Measurements from ENCODE around the gene PRPF6.
"Not testable (repeated sequence)": the region's sequence is repeated elsewhere in the genome, so short reads cannot be mapped to it uniquely, and the experiment has no call there.

The PRPF6 gene

DNA sequence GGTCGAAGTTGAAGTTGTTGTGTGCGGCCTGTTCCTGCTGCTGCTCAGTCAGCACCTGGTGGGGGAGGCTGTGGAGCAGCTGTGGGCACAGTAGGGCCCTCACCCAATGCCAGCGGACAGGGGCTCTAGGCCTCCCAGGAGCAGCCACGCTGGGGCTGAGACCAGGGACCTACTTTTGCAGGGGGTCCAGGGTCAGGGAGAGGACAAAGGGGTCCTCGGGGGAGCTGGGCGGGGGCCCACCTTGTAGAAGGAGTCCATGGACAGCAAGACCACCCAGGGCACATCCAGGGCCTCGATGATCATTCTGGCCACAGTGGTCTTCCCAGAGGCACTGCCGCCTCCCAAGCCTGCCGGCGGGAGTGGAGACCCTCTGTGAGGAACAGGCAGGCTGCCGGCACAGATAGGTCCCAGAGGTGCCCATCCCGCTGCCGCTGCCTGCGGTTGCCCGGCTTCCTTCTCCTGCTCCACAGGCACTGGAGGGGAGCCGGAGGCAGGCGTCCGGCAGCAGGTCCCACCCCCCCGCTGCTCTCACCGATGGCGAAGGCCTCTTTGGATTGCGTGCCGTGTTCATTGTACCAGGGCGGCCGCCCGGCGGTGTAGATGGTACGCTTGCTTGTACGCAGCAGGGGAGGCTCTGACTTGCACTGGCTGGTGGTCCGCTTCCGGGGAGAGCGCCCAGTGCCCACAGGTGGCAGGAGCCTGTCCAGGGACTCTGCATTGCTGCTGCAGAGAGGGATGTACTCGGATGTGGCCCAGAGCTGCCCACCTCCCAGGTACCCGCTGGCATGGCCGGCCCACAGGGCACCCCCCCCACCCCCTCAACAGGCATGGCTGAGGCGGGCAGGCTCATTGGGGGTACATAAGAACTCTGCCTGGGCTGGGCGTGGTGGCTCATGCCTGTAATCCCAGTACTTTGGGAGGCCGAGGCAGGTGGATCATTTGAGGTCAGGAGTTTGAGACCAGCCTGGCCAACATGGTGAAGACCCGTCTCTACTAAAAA lies 34.7 kb upstream of the PRPF6 start:
- no peak for DNase-seq

DNA sequence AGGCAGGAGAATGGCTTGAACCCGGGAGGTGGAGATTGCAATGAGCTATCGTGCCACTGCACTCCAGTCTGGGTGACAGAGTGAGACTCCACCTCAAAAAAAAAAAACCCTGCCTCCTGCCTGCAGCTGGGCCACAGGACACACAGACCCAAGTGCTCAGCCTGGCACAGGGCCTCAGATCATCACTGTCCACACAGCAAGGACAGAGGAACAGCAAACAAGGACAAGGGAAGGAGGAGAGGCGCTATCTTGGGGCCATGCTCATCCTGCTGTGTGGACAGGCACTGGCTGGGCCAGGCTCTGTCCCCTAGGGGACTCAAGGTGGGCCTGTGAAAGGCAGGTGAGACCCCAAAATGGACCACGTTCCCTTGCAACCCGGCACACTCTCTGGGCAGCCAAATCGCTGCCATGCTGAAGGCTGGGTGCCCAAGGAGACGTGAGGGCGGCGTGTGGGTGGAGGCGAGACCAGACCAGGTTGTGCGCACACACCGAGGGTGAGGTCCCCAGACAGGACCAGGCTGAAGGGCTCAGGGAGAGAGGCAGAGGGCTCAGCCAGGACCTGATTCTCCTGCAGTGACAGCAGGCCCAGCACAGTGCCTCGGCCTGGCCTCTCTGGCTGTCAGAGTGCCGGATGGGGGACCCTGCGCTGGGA lies 33.8 kb upstream of the PRPF6 start:
- DNase-seq, result no peak

DNA sequence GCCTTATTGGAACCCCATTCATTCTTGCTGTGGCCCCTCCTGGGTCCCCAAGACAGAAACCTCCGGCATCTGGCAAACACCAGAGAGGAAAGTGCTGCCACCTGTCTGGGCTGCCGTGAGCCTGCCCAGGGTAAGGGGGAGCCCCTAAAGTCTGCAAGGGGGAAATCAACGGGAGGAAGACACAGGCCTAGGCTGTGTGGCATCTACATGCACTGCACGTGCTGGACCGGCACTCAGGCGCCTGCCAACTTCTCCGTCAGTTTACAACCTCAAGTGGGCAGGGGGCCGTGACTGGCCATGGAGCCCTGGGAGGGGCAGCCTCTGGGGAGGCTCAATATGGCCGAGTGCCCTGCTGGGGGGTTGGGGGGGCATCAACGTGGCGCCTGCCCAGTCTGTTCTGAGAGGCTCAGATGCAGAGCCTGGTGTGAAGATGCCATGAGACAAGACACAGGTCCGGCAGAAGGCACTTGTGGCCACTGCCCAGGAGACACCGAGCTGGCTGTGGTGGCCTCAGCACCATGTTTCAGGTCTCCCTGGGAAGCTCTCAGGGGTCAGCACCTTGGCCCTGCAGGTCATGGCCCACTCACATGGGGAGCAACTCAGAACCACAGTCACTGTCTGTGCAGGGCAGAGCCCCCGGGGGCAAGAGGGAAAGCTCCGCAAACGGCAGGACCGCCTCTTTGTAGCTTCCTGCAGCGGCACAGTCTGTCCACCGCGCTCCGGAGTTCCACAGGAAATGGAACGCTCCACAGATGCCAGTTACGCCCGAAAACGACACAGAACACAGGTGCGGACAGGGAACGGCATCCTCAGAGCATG lies 33.1 kb upstream of the PRPF6 start:
- DNase-seq, result no peak

GRCh38 chr20:63950701-63951397 lies 30.1 kb upstream of the PRPF6 start:
- no peak for DNase-seq

DNA sequence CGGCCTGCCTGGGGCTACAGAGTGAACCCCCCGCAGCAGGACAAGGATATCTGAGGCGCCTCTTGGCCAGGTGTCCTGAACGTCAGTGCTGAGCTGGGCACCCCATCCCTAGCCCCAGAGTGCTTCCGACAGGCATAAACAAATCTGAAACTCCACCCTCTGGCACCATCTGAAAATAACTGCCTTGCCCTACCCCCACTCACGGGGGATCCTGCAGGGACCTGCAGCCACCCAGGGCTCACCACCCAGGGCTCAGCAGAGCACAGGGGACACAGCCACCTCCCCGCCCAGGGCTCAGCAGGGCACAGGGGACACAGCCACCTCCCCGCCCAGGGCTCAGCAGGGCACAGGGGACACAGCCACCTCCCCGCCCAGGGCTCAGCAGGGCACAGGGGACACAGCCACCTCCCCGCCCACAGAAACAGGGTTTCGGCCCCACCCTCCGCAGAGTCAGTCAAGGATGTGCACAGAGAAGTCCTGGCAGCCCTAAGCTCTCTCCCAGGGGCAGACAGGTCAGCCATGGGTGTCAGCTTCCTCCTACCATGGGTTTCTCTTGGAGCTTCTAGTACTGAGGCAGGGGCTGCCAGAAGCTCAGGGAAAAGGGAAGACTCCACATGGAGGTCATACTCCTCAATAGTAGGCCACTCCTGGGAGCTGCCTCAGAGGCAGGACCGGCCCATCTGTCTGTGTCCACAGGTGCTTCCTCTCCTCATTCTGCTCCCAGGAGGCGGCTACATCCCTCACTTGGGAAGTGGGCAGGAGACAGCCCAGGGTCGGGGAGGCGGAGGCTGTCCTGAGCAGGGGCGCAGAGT lies 29.3 kb upstream of the PRPF6 start:
- no peak for DNase-seq

DNA sequence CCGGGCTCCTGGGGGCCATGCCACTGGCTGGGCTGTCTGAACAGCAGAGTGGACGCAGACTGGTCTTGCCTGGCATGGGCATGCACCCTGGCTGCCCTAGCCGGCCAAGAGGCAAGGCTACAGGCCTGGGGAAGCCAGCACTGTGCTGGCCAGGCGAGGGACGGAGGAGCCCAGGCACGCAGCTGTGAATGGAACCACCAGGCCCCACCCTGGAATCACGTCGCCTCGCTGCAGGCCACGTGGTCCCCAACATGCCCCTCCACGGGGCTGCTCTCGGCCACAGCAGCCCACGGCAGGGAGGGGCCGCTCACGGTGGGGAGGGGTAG lies 28.8 kb upstream of the PRPF6 start:
- DNase-seq, result no peak

- no peak for DNase-seq
Observed at GRCh38 chr20:63952769-63953168, 28.2 kb upstream of the PRPF6 start.

- no peak for DNase-seq
Observed at GRCh38 chr20:63953764-63954429, 27.0 kb upstream of the PRPF6 start.

- DNase-seq, result no peak
Observed at GRCh38 chr20:63955281-63955826, 25.6 kb upstream of the PRPF6 start.

DNA sequence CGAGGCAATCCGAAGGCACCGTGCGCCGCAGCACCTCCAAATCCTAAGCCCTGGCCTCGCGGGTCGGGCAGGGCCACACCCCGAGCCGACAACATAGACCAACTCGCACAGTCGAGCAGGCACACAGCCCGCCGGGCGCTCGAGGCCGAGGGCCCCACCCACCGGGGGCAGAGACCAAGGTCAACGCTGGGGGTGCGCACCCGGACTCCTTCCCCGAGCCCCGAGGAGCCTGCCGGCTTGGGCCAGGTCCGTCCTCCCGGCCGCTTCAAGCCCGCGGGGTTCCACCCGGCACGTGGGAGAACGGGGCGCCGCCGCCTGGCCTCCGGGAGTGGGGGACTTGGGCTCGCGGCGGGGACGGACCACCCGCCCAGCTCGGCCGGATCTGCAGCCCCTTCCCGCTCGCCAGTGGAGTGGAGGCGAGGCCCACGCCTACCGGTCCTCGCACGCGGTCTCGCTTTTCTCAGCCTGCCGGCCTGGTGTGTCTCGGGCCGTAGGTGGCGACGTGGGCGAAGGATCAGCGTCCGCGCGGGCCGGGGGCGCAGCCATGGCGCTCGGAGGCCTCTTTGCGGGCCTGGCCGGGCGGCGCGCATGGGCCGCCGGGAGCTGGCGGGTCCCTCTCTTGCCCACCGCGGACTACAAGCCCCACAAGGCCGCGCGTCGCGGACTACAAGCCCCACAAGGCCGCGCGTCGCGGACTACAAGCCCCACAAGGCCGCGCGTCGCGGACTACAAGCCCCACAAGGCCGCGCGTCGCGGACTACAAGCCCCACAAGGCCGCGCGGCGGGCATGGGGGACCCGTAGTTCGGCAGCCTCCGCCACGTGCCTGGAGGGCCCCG lies 24.9 kb upstream of the PRPF6 start, which contains the start of gene UCKL1:
UCKL1 (minus strand) TSS at position 590 of the 837 bp plus-strand sequence; CDS start at position 546, 44 bp downstream.
- DNase-seq, result peak; percentile 86

- DNase-seq, result no peak
Observed at GRCh38 chr20:63956664-63957003, 24.3 kb upstream of the PRPF6 start.

GRCh38 chr20:63957004-63957689 lies 23.8 kb upstream of the PRPF6 start:
- DNase-seq, result peak; percentile 72

GRCh38 chr20:63957690-63958441 lies 23.1 kb upstream of the PRPF6 start:
- peak; percentile 61 for DNase-seq

- no peak for DNase-seq
Observed at GRCh38 chr20:63958471-63958870, 22.5 kb upstream of the PRPF6 start.

- no peak for DNase-seq
Observed at GRCh38 chr20:63958964-63959698, 21.8 kb upstream of the PRPF6 start.

- no peak for DNase-seq
Observed at GRCh38 chr20:63959699-63960075, 21.2 kb upstream of the PRPF6 start.

DNA sequence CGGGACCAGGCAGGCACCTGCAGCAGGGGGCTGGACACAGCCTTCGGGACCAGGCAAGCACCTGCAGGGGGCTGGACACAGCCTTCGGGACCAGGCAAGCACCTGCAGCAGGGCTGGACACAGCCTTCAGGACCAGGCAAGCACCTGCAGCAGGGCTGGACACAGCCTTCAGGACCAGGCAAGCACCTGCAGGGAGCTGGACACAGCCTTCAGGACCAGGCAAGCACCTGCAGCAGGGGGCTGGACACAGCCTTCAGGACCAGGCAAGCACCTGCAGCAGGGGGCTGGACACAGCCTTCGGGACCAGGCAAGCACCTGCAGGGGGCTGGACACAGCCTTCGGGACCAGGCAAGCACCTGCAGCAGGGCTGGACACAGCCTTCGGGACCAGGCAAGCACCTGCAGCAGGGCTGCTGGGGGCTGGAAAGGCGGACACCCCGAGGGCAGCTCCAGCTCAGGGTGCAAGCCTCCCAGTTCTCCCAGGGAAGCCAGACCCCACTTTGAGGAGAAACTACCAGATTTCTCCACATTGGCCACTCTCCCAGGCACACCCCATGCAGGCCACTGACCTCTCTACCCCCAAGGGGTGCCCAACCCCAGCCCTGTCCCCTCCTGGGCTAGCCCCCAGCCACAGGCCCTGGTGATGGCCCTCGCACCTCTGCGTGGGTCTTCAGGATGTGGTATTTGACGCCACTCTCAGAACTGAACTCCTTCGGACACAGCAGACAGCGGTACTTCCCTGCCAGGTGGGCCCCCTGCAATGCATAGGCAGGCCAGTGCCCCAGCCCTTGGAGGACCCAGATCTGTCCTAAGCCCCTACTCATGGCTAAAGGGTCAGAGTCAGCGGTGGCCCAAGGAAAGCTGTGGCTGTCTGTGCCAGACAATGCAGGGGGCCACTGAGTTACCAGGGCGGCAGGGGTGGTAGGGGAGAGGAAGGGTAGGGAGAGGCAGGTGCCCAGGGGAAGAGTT lies 20.0 kb upstream of the PRPF6 start:
- DNase-seq, result not testable (repeated sequence)
